Stomach (tissue), 4 donors: Measurements from ENCODE around the gene PAK2.

ENCODE experiments used
- CTCF ChIP-seq, 7 experiments: fragments of 450-650 bp in 4 of 7; fragments of 200-600 bp in 3 of 7; sonication (generic) in 3 of 7; IDR thresholded peaks; one replicate each; pipeline ENCODE4 v1.5.1; 2016 to 2019; ENCODE audit warnings: antibody characterized with exemption in 7 of 7, control low read depth in 2 of 7, mild to moderate bottlenecking in 1 of 7
- POLR2AphosphoS5 ChIP-seq, 3 donors: sonication (generic); formaldehyde crosslinking; IDR thresholded peaks; one replicate each; pipeline ENCODE4 v1.6.1; 2016; ENCODE audit warnings: antibody characterized with exemption in 3 of 3

DNA sequence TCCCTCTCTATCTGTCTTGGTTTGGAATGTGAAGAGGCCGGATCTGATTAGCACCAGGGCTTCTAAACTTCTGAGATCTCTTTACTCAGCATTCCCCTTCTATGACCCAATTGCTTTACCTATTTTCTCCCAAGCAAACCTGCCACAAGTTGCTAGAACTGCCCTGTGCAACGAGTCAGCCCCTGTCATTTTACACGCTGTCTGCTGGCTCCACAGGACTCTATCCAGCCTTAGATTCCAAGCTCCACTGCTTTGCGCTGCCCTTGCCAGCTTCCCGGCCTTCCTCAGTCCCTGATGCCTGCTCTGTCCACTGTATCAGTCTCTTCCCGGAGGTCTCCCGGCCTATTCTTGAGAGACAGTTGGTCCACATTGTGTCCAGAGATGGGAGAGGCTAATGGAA is 39.9 kb upstream of the PAK2 start:
- TF ChIP-seq CTCF (IDR thresholded peaks at IDR 0.05) (no peak), POLR2AphosphoS5 (IDR thresholded peaks at IDR 0.05) (no peak)
